Measurements from ENCODE around the gene TTC3.

GRCh38 chr21:37098751-37099150 lies 25.7 kb downstream of the TTC3 start:
- no peak for TF ChIP-seq POLR2AphosphoS5 (IDR thresholded peaks at IDR 0.05; ENCODE audit: low read depth, low read length)
- TF ChIP-seq TAF1 (IDR thresholded peaks at IDR 0.05; ENCODE audit: borderline replicate concordance, low read depth, low read length) = no peak
- TF ChIP-seq POLR2A (IDR thresholded peaks at IDR 0.05; ENCODE audit: low read depth, low read length) = no peak
